ENCODE measurements around the gene DROSHA.
A peak's percentile ranks its signal among the peaks of the same experiment; 100 is the strongest.
"Not testable (repeated sequence)": the region's sequence is repeated elsewhere in the genome, so short reads cannot be mapped to it uniquely, and the experiment has no call there.

DROSHA gene

DNA sequence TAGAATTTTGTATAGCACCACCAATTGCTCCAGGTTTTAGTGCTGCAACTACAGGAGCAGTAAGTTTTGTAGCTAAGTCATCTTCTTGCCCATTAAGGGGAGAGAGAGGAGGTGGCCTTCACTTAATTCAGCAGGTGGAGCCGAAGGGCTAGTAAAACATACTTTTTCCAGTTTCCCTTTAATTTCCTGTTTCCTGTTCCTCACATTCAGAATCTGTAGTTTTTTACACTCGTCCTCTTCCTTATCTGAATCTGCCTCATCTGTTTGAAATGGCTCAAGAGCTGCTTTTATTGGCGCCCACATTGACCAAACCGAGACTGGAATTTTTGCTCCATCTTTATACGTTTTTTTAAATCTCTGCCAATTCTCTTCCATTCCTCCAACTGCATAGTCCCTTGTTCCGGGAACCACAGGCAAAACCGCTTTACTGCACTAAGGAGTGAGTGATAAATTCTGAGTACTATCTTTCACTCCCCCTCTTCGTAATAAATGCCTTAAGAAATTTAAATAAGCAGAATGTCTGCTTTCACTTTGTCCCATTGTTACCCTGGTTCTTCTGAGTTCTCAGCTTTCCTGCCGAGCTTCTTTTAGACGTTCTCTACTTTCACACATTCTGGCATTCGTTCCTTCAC is 133.9 kb downstream of the DROSHA start:
- TF ChIP-seq SPI1 (IDR thresholded peaks at IDR 0.05; ENCODE audit: low read depth, low read length) (no peak), POLR2AphosphoS5 (IDR thresholded peaks at IDR 0.05; ENCODE audit: low read depth, low read length) (no peak), POLR2A (IDR thresholded peaks at IDR 0.05; ENCODE audit: low read depth, low read length) (no peak), TAF1 (IDR thresholded peaks at IDR 0.05; ENCODE audit: low read depth, low read length) (no peak), POU2F2 (IDR thresholded peaks at IDR 0.05; ENCODE audit: low read depth, low read length) (no peak), PAX5 (IDR thresholded peaks at IDR 0.05; ENCODE audit: insufficient read depth, low read length, severe bottlenecking) (no peak)
- DNase-seq (ENCODE audit: insufficient read length, low spot score) = no peak
- no peak for FAIRE-seq

DNA sequence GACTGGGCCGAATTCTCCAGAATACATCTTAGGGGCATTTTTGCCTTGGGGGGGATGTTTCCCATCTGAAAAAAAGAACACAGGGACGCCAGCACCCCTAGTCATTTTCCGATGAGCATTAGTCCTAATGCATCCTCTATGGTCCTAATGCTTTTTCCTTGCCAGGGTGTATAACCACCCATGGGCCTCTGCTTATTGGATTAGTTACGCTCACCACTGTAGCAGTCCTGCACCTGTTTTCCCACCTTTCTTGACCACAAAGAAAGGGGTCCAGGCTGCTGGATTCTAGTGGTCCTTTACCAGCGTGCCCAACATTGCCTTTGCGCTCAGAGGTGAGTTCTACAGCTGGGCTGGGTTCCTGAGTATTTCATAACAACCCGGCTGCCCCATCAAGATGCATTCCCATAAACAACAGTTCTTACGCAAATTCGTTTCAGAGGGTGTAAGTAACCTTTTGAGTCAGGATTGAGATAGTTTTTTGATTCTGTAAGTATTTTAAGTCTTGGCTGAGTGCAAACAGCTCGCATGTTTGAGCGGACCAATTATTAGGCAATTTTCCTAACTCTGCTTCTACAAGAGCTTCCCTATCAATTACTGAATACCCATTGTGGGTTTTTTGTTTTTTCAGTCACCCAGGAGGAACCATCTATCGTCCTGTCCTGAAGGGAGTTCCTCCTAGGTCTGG is 135.1 kb downstream of the DROSHA start:
- no peak for FAIRE-seq
- no peak for TF ChIP-seq POLR2A (IDR thresholded peaks at IDR 0.05; ENCODE audit: low read depth, low read length)
- no peak for TF ChIP-seq PAX5 (IDR thresholded peaks at IDR 0.05; ENCODE audit: insufficient read depth, low read length, severe bottlenecking)
- no peak for TF ChIP-seq SPI1 (IDR thresholded peaks at IDR 0.05; ENCODE audit: low read depth, low read length)
- TF ChIP-seq POU2F2 (IDR thresholded peaks at IDR 0.05; ENCODE audit: low read depth, low read length) = no peak
- TF ChIP-seq TAF1 (IDR thresholded peaks at IDR 0.05; ENCODE audit: low read depth, low read length) = no peak
- TF ChIP-seq POLR2AphosphoS5 (IDR thresholded peaks at IDR 0.05; ENCODE audit: low read depth, low read length) = no peak

DNA sequence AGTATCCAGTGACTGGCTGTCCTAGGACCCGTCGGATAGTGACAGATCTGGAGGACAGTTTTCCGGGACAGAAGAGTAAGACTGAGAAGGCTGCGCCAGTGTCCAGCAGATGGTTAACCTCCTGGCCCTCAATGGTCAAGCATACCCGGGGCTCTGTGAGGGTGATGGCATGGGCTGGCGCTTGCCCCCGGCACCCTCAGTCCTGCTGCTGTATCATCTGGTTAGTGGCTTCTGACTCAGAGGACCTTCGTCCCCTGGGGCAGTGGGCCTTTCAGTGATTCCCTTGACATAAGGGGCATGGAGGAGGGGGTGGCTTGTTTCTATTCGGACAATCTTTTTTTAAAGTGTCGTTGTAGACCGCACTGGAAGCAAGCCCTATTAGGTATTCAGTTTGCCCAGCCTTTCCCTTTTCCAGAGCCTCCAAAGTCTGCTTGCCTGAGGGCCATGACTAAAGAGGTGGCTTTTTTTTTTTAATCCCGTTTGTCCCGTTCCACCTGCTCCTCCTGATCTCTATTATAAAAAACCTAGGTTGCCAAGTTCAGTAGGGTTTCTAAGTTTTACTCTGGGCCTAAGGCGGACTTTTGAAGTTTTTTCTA is 136.3 kb downstream of the DROSHA start:
- not testable (repeated sequence) for FAIRE-seq; DNase-seq (ENCODE audit: insufficient read length, low spot score)

More for the DNA sequence above, 135.1 kb downstream of the DROSHA start:
- DNase-seq (ENCODE audit: insufficient read length, low spot score) = no peak

DNA sequence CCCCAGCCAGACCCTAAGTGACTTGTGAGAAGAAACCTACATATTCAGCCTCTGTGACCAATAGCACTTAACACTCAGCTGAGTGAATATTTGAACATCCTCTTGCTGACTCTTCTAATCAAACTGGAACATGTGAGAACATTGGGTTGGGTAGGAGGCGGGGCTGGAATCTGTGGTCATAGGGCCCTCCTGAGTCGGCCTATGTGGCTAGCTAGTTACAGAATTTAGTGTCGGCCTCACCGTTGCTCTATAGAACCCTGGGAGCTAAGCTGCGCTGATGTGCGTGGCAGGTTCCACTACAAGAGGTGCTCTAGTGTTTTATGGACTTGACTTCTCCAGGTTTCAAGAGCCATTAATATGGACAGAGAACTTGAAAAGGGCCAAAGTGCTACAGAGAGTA is 138.8 kb downstream of the DROSHA start:
- FAIRE-seq (no peak), DNase-seq (ENCODE audit: insufficient read length, low spot score) (no peak)
- TF ChIP-seq PAX5 (IDR thresholded peaks at IDR 0.05; ENCODE audit: insufficient read depth, low read length, severe bottlenecking) = no peak
- TF ChIP-seq POLR2A (IDR thresholded peaks at IDR 0.05; ENCODE audit: low read depth, low read length) = no peak
- no peak for TF ChIP-seq POLR2AphosphoS5 (IDR thresholded peaks at IDR 0.05; ENCODE audit: low read depth, low read length)
- TF ChIP-seq TAF1 (IDR thresholded peaks at IDR 0.05; ENCODE audit: low read depth, low read length) = no peak
- TF ChIP-seq SPI1 (IDR thresholded peaks at IDR 0.05; ENCODE audit: low read depth, low read length) = no peak
- TF ChIP-seq POU2F2 (IDR thresholded peaks at IDR 0.05; ENCODE audit: low read depth, low read length) = no peak

DNA sequence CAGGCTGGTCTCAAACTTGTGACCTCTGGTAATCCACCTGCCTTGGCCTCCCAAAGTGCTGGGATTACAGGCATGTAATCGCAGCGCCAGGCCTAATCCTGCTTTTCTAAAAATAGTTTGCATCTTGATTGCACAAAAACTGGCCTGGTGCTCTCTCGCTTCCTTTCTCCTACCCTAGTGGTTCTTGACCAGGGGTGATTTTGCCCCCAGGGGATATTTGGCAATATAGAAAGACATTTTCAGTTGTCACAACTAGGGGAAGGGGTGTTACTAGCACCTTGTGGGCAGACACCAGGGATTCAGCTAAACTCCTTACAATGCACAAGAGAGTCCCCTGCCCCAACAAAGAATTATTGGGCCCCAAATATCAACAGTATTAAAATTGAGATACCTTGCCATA is 139.8 kb downstream of the DROSHA start:
- DNase-seq (ENCODE audit: insufficient read length, low spot score) = no peak
- FAIRE-seq = no peak
- TF ChIP-seq POLR2A (IDR thresholded peaks at IDR 0.05; ENCODE audit: low read depth, low read length) = no peak
- no peak for TF ChIP-seq SPI1 (IDR thresholded peaks at IDR 0.05; ENCODE audit: low read depth, low read length)
- no peak for TF ChIP-seq POU2F2 (IDR thresholded peaks at IDR 0.05; ENCODE audit: low read depth, low read length)
- TF ChIP-seq PAX5 (IDR thresholded peaks at IDR 0.05; ENCODE audit: insufficient read depth, low read length, severe bottlenecking) = no peak
- no peak for TF ChIP-seq TAF1 (IDR thresholded peaks at IDR 0.05; ENCODE audit: low read depth, low read length)
- TF ChIP-seq POLR2AphosphoS5 (IDR thresholded peaks at IDR 0.05; ENCODE audit: low read depth, low read length) = no peak

DNA sequence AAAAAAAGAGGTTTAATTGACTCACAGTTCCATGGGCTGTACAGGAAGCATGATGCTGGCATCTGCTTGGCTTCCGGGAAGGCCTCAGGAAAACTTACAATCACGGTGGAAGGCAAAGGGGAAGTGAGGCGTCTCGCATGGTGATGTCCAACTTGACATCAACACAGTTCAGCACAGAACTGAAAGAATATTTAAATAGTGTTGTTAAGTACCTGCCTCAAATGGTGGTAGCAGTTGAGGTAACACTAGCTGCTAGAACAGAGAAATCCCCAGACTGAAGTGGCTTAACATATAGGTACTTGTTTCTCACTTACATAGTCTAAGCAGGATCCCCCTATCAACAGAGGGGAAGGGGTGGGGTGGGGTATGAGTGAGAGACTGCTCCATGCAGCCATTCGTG is 141.6 kb downstream of the DROSHA start:
- DNase-seq (ENCODE audit: insufficient read length, low spot score) = no peak
- TF ChIP-seq TAF1 (IDR thresholded peaks at IDR 0.05; ENCODE audit: low read depth, low read length) (no peak), SPI1 (IDR thresholded peaks at IDR 0.05; ENCODE audit: low read depth, low read length) (peak; percentile 31; the same call in 1 of the 2 replicates)
- FAIRE-seq = no peak

DNA sequence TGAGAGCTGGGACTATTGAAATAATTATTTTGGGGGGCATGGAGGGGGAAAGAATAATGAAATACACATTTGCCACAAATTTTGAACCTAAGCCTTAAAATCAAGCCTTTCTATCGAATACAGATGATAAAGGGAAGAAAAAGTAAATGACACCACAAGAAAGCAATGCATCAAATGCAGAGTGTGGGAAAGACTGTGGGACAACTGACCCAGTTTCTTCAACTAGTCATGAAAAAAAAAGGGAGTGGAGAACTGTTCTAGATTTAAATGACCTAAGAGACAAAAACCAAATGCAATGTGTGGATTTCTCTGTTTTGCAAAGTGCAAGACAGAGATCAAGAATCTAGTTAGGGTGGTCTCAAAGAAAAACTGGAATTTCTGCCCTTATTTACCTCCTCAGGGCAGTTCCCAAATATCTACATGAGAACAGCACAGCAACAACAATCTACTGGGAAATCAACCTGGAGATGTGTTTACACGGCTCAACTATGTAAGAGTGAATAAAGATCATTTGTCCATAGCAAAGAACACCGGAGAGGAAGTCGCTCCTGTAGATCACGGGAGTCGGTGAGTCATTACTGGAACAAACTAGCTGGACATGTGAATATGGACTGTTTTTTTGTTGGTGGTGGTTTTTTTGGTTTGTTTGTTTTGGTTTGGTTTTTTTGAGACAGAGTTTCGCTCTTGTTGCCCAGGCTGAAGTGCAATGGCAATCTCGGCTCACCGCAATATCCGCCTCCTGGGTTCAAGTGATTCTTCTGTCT is 145.9 kb downstream of the DROSHA start:
- FAIRE-seq = no peak
- no peak for DNase-seq (ENCODE audit: insufficient read length, low spot score)
- no peak for TF ChIP-seq SPI1 (IDR thresholded peaks at IDR 0.05; ENCODE audit: low read depth, low read length)
- no peak for TF ChIP-seq POLR2A (IDR thresholded peaks at IDR 0.05; ENCODE audit: low read depth, low read length)
- TF ChIP-seq TAF1 (IDR thresholded peaks at IDR 0.05; ENCODE audit: low read depth, low read length) = no peak

DNA sequence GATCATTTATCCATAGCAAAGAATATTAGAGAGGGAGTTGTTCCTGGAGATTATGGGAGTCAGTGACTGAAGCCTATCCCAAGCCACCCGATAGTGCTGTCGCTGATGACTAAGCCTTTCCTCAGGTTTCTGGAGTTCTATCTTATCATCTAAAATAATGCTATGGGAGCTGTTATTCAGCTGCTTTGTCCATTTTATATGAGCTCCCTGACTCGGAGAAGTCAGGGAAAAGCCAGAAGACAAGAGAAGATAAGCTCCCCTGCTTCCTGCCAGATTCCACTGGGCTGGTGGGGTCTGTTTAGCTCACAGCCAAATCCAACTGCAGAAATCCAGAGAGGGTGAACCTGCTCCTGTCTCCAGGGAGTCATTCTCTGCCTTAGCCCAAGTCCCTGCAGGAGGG is 148.2 kb downstream of the DROSHA start:
- no peak for FAIRE-seq
- DNase-seq (ENCODE audit: insufficient read length, low spot score) = no peak
- TF ChIP-seq POLR2A (IDR thresholded peaks at IDR 0.05; ENCODE audit: low read depth, low read length) = no peak
- TF ChIP-seq POLR2AphosphoS5 (IDR thresholded peaks at IDR 0.05; ENCODE audit: low read depth, low read length) = no peak
- no peak for TF ChIP-seq SPI1 (IDR thresholded peaks at IDR 0.05; ENCODE audit: low read depth, low read length)
- TF ChIP-seq POU2F2 (IDR thresholded peaks at IDR 0.05; ENCODE audit: low read depth, low read length) = no peak
- no peak for TF ChIP-seq TAF1 (IDR thresholded peaks at IDR 0.05; ENCODE audit: low read depth, low read length)
- no peak for TF ChIP-seq PAX5 (IDR thresholded peaks at IDR 0.05; ENCODE audit: insufficient read depth, low read length, severe bottlenecking)

DNA sequence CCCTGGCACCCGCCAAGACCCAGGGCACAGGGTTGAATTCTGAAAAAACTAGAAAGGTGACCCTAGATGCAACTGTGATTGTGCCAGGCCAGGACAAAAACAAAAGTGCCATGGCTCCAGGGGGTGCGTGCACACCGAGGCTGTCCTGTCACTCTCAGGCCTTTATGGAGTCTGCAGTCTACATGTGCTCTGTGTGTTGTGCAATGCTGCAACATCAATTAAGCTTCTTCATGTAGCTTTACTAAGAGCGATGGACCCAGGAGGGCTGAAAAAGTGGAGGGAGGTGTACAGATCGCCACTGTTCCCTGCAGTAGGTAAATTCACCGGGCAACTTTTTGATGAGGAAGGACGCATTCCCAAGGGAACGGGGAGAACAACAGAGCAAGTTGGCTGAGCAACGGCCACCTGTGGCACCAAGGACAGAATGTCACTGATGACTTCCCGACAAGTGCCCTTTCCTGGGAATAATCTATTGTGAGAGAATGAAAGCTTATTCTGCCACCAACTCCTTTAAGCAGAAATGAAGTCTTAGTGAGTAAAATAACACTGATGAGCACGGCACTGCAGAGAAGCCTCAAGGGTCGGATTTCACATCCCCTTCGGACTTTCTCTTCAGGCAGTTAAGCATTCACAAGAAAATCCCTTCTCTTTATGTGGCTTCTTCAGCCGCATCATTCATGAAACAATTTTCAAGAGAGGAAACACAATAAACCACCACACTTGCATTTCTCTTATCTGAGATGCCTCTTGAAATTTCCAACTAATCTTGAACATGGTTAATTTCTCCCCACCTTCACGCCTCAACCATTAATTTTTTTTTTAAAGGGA is 149.6 kb downstream of the DROSHA start:
- DNase-seq (ENCODE audit: insufficient read length, low spot score) = no peak
- no peak for TF ChIP-seq POLR2AphosphoS5 (IDR thresholded peaks at IDR 0.05; ENCODE audit: low read depth, low read length)
- TF ChIP-seq PAX5 (IDR thresholded peaks at IDR 0.05; ENCODE audit: insufficient read depth, low read length, severe bottlenecking) = no peak
- TF ChIP-seq POU2F2 (IDR thresholded peaks at IDR 0.05; ENCODE audit: low read depth, low read length) = no peak
- peak; percentile 67 for TF ChIP-seq SPI1 (IDR thresholded peaks at IDR 0.05; ENCODE audit: low read depth, low read length)
- TF ChIP-seq POLR2A (IDR thresholded peaks at IDR 0.05; ENCODE audit: low read depth, low read length) = no peak
- TF ChIP-seq TAF1 (IDR thresholded peaks at IDR 0.05; ENCODE audit: low read depth, low read length) = no peak
- FAIRE-seq = no peak

Data from GM12891 (cell line).